ENCODE data around the gene SENP5.

SENP5 gene

DNA sequence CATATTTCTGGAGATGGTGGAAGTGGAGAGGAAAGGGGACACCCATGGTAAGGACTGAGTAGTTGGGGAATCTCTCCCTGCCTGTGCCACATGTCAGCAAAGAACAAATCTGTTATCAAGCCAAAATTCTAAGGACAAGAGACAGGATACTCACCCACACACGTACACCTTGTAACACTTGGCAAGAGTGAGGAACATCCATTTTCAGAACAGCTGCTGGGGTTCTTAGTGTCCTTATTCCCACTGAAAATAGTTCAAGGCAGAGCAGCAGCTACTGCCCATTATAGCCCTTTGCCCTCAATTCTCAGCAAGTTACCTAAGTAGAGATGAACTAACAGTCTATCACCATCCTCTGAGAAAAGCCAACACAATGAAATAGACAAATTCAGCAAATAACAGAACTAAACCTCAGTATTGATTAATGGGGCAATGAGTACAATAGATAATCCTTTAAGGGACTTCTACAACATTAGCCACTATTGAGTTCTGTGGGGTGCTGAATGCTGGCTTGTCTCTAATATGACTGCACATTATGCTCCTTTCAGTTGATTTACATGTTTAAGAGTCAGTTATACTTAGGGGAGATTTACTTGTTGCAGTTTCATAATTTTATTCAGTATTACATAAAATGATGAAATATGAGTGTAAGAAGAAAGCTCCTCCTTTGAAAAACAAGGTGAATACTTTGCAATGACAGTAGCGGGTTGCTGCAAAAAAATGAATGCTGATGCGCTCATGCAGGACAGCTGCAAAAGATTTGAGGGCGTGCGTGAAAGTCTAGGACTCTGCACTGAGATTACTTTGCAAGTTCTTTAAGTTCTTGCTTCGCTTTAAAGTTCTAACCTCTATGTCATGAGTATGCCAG lies 22.4 kb downstream of the SENP5 start:
- Histone ChIP-seq H3K27ac (ENCODE audit: low read length) (no peak overlapping the region), H3K27me3 (ENCODE audit: control insufficient read depth, insufficient read depth, low read length) (no peaks in the 10 kb centered on the region), H3K4me1 (ENCODE audit: control insufficient read depth, low read depth, low read length) (no peaks in the 10 kb centered on the region), H3K9ac (ENCODE audit: low read length) (no peak overlapping the region), H3K4me3 (ENCODE audit: low read length) (no peak overlapping the region), H3K36me3 (ENCODE audit: control insufficient read depth, low read depth, low read length) (peaks cover 18% of the 10 kb centered on the region), H3K9me3 (ENCODE audit: control insufficient read depth, low read depth, low read length) (no peaks in the 10 kb centered on the region)

DNA sequence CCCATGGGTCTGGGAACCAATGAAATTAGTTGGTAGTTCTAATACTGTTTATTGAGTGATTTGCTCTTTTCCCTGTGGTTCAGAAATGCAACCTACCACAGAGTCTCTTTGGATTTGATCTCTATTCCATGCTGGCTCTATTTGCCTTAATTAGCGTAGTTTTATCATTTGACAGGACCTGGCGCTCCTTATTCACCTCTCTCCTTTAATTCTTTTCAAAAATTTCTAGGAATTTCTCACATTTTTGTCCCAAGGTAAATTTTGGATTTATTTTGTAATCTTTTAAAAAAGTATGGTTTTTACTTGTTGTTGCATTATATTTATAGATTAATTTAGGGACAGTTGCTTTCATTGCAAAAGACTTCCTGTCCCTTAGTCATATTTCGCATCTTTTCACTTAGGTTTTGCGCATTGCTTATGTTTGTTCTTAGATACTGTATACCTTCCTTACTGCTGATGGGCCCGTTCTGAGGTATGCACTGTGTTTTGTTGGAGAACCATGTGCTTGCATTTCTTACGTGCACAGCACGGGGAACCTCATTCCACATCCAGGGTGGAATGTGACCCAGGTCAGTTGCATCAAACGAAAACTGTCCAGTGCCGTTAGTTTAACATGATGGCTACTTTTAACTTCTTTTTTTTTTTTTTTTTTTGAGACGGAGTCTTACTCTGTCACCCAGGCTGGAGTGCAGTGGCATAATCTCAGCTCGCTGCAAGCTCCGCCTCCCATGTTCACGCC lies 27.0 kb downstream of the SENP5 start:
- H3K27ac ChIP-seq (ENCODE audit: low read length), result no peak overlapping the region
- no peaks in the 10 kb centered on the region for H3K4me1 ChIP-seq (ENCODE audit: control insufficient read depth, low read depth, low read length)
- H3K4me3 ChIP-seq (ENCODE audit: low read length), result no peak overlapping the region
- H3K9ac ChIP-seq (ENCODE audit: low read length), result no peak overlapping the region
- peaks cover 4% of the 10 kb centered on the region for H3K9me3 ChIP-seq (ENCODE audit: control insufficient read depth, low read depth, low read length)
- H3K27me3 ChIP-seq (ENCODE audit: control insufficient read depth, insufficient read depth, low read length), result no peaks in the 10 kb centered on the region
- H3K36me3 ChIP-seq (ENCODE audit: control insufficient read depth, low read depth, low read length), result peaks cover 3% of the 10 kb centered on the region

DNA sequence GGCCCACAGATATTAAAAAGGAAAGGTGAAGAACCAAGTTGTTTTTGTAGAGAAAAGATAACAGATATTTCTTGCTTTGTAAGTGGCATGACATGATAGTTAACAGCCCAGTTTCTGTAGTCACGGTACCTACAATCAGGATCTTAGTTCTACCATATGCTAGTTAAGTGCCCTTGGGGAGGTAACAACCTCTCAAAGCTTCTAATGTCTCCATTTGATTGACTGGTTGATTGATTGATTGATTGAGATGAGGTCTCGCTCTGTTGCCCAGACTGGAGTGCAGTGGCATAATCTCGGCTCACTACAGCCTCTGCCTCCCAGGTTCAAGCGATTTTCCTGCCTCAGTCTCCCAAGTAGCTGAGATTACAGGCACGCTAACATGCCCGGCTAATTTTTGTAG lies 28.5 kb downstream of the SENP5 start:
- H3K27ac ChIP-seq (ENCODE audit: low read length), result no peak overlapping the region
- H3K4me3 ChIP-seq (ENCODE audit: low read length), result no peak overlapping the region
- H3K27me3 ChIP-seq (ENCODE audit: control insufficient read depth, insufficient read depth, low read length), result no peaks in the 10 kb centered on the region
- peaks cover 13% of the 10 kb centered on the region for H3K36me3 ChIP-seq (ENCODE audit: control insufficient read depth, low read depth, low read length)
- H3K4me1 ChIP-seq (ENCODE audit: control insufficient read depth, low read depth, low read length), result no peaks in the 10 kb centered on the region
- H3K9me3 ChIP-seq (ENCODE audit: control insufficient read depth, low read depth, low read length), result peaks cover 4% of the 10 kb centered on the region
- no peak overlapping the region for H3K9ac ChIP-seq (ENCODE audit: low read length)

DNA sequence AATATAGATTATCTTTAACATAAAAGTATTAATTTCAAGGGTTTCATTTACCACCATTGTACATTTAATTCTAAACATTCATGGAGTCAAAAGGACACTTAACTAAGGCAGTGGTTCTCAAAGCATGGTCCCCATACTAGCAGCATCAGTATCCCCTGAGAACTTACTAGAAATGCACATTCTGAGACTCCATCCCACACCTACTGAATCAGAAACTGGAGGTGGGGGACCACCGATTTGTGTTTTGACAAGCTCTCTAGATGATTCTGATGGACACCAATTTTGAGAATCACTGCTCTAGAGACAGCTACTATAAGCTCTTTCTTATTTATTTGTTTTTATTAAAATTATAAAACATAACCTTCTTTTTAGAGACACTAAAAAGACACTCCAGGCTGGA lies 34.0 kb downstream of the SENP5 start:
- H3K27ac ChIP-seq (ENCODE audit: low read length), result no peak overlapping the region
- H3K4me1 ChIP-seq (ENCODE audit: control insufficient read depth, low read depth, low read length), result no peaks in the 10 kb centered on the region
- H3K4me3 ChIP-seq (ENCODE audit: low read length), result no peak overlapping the region
- no peak overlapping the region for H3K9ac ChIP-seq (ENCODE audit: low read length)
- peaks cover 42% of the 10 kb centered on the region for H3K36me3 ChIP-seq (ENCODE audit: control insufficient read depth, low read depth, low read length)
- H3K27me3 ChIP-seq (ENCODE audit: control insufficient read depth, insufficient read depth, low read length), result no peaks in the 10 kb centered on the region
- H3K9me3 ChIP-seq (ENCODE audit: control insufficient read depth, low read depth, low read length), result peaks cover 4% of the 10 kb centered on the region

DNA sequence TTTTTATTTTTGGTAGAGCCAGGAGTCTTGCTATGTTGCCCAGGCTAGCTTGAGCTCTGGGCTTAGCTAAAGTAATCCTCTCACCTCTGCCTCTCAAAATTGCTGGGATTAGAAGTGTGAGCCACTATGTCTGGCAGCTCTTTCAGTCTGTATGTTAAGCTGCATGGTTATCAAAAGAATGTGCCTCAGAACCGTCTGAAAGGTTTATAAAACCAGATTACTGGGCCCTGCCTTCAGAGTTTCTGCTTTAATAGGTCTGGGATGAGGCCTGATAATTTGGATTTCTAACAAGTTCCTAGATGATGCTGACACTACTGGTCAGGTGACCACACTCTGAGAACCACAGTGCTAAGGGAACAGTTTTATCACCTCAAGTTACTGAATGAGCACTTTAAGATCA lies 34.6 kb downstream of the SENP5 start:
- Histone ChIP-seq H3K36me3 (ENCODE audit: control insufficient read depth, low read depth, low read length) (peaks cover 44% of the 10 kb centered on the region), H3K4me3 (ENCODE audit: low read length) (no peak overlapping the region), H3K27ac (ENCODE audit: low read length) (no peak overlapping the region), H3K9ac (ENCODE audit: low read length) (no peak overlapping the region), H3K27me3 (ENCODE audit: control insufficient read depth, insufficient read depth, low read length) (no peaks in the 10 kb centered on the region), H3K4me1 (ENCODE audit: control insufficient read depth, low read depth, low read length) (no peaks in the 10 kb centered on the region), H3K9me3 (ENCODE audit: control insufficient read depth, low read depth, low read length) (peaks cover 4% of the 10 kb centered on the region)

- H3K4me3 ChIP-seq (ENCODE audit: low read length), result no peak overlapping the region
- H3K9ac ChIP-seq (ENCODE audit: low read length), result no peak overlapping the region
- H3K9me3 ChIP-seq (ENCODE audit: control insufficient read depth, low read depth, low read length), result peaks cover under 1% of the 10 kb centered on the region
- H3K27me3 ChIP-seq (ENCODE audit: control insufficient read depth, insufficient read depth, low read length), result no peaks in the 10 kb centered on the region
- H3K4me1 ChIP-seq (ENCODE audit: control insufficient read depth, low read depth, low read length), result no peaks in the 10 kb centered on the region
- no peak overlapping the region for H3K27ac ChIP-seq (ENCODE audit: low read length)
- peaks cover 47% of the 10 kb centered on the region for H3K36me3 ChIP-seq (ENCODE audit: control insufficient read depth, low read depth, low read length)
These were observed 36.0 kb downstream of the SENP5 start for GRCh38 chr3:196903740-196904139.

- Histone ChIP-seq H3K4me3 (ENCODE audit: low read length) (no peak overlapping the region), H3K4me1 (ENCODE audit: control insufficient read depth, low read depth, low read length) (no peaks in the 10 kb centered on the region), H3K36me3 (ENCODE audit: control insufficient read depth, low read depth, low read length) (no peaks in the 10 kb centered on the region), H3K27me3 (ENCODE audit: control insufficient read depth, insufficient read depth, low read length) (no peaks in the 10 kb centered on the region), H3K27ac (ENCODE audit: low read length) (no peak overlapping the region), H3K9me3 (ENCODE audit: control insufficient read depth, low read depth, low read length) (no peaks in the 10 kb centered on the region), H3K9ac (ENCODE audit: low read length) (no peak overlapping the region)
These were observed 47.1 kb downstream of the SENP5 start for GRCh38 chr3:196914866-196915265.

DNA sequence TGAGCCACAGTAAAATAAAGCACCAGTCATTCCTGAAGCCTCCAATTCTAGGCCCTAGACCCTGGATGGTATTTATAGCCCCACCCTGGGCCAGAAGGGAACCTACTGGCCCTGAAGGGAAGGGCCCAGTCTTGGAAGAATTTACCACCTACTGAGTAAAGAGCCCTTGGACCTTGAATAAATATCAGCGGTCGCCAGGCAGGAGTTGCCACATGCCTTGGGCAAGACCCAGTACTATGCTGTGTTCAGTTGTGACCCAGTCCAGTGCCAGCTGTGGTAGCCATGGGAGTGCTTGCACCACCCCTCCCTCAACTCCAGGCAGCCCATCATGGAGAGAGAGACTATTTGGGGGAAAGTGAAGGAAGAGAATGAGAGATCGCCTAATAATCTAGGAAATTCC lies 47.7 kb downstream of the SENP5 start:
- Histone ChIP-seq H3K27ac (ENCODE audit: low read length) (no peak overlapping the region), H3K4me1 (ENCODE audit: control insufficient read depth, low read depth, low read length) (no peaks in the 10 kb centered on the region), H3K27me3 (ENCODE audit: control insufficient read depth, insufficient read depth, low read length) (no peaks in the 10 kb centered on the region), H3K4me3 (ENCODE audit: low read length) (no peak overlapping the region), H3K9ac (ENCODE audit: low read length) (no peak overlapping the region), H3K9me3 (ENCODE audit: control insufficient read depth, low read depth, low read length) (no peaks in the 10 kb centered on the region), H3K36me3 (ENCODE audit: control insufficient read depth, low read depth, low read length) (no peaks in the 10 kb centered on the region)

DNA sequence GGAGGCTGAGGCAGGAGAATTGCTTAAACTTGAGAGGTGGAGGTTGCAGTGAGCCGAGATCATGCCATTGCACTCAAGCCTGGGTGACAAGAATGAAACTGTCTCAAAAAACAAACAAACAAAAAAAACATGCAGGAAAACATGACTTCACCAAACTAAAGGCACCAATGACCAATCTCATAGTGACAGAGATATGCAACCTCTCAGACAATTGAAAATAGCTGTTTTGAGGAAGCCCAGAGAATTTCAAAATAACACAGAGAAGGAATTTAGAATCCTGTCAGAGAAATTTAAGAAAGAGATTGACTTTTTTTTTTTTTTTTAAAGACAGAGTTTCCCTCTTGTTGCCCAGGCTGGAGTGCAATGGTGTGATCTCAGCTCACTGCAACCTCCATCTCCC lies 48.5 kb downstream of the SENP5 start:
- H3K27me3 ChIP-seq (ENCODE audit: control insufficient read depth, insufficient read depth, low read length), result no peaks in the 10 kb centered on the region
- no peaks in the 10 kb centered on the region for H3K36me3 ChIP-seq (ENCODE audit: control insufficient read depth, low read depth, low read length)
- no peaks in the 10 kb centered on the region for H3K4me1 ChIP-seq (ENCODE audit: control insufficient read depth, low read depth, low read length)

GRCh38 chr3:196916995-196917394 lies 49.3 kb downstream of the SENP5 start:
- no peaks in the 10 kb centered on the region for H3K4me1 ChIP-seq (ENCODE audit: control insufficient read depth, low read depth, low read length)
- no peaks in the 10 kb centered on the region for H3K9me3 ChIP-seq (ENCODE audit: control insufficient read depth, low read depth, low read length)
- no peak overlapping the region for H3K9ac ChIP-seq (ENCODE audit: low read length)
- no peaks in the 10 kb centered on the region for H3K27me3 ChIP-seq (ENCODE audit: control insufficient read depth, insufficient read depth, low read length)
- H3K36me3 ChIP-seq (ENCODE audit: control insufficient read depth, low read depth, low read length), result no peaks in the 10 kb centered on the region
- no peak overlapping the region for H3K4me3 ChIP-seq (ENCODE audit: low read length)
- no peak overlapping the region for H3K27ac ChIP-seq (ENCODE audit: low read length)

More for the DNA sequence above, 48.5 kb downstream of the SENP5 start:
- Histone ChIP-seq H3K27ac (ENCODE audit: low read length) (no peak overlapping the region), H3K4me3 (ENCODE audit: low read length) (no peak overlapping the region), H3K9ac (ENCODE audit: low read length) (no peak overlapping the region), H3K9me3 (ENCODE audit: control insufficient read depth, low read depth, low read length) (no peaks in the 10 kb centered on the region)

DNA sequence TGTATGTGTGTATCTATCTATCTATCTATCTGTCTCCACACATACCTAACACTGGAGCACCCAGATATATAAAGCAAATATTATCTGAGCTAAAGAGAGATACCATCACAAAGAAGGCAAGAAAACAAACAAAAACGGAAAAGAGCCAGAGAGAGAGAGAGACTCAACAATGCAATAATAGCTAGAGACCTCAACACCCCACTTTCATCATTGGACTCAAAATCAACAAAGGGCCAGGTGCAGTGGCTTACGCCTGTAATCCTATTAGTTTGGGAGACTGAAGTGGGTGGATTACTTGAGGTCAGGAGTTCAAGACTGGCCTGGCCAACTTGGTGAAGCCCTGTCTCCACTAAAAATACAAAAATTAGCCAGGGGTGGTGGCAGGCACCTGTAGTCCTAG lies 51.2 kb downstream of the SENP5 start:
- Histone ChIP-seq H3K9ac (ENCODE audit: low read length) (no peak overlapping the region), H3K4me3 (ENCODE audit: low read length) (no peak overlapping the region), H3K4me1 (ENCODE audit: control insufficient read depth, low read depth, low read length) (no peaks in the 10 kb centered on the region), H3K27me3 (ENCODE audit: control insufficient read depth, insufficient read depth, low read length) (no peaks in the 10 kb centered on the region), H3K36me3 (ENCODE audit: control insufficient read depth, low read depth, low read length) (peaks cover 5% of the 10 kb centered on the region), H3K27ac (ENCODE audit: low read length) (no peak overlapping the region), H3K9me3 (ENCODE audit: control insufficient read depth, low read depth, low read length) (no peaks in the 10 kb centered on the region)

DNA sequence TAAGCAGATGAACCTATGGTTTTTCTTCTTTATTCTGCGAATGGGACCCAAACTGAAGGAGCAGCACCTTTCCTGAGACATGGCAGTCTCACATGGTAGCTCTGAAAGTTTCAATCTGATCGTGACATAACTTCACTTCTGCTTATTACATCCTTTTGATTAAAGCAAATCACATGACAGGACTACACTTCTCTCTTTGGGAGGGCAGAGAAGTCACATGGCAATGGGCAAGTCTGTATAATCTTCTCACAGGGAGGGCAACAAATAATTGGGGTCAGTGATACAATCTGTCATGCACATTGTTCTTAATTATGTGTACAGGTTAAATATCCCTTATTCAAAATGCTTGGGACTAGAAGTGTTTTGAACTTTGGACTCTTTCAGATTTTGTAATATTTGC lies 53.0 kb downstream of the SENP5 start:
- no peak overlapping the region for H3K4me3 ChIP-seq (ENCODE audit: low read length)
- no peaks in the 10 kb centered on the region for H3K4me1 ChIP-seq (ENCODE audit: control insufficient read depth, low read depth, low read length)
- H3K9me3 ChIP-seq (ENCODE audit: control insufficient read depth, low read depth, low read length), result no peaks in the 10 kb centered on the region
- H3K9ac ChIP-seq (ENCODE audit: low read length), result no peak overlapping the region
- H3K36me3 ChIP-seq (ENCODE audit: control insufficient read depth, low read depth, low read length), result peaks cover 5% of the 10 kb centered on the region
- H3K27ac ChIP-seq (ENCODE audit: low read length), result no peak overlapping the region
- H3K27me3 ChIP-seq (ENCODE audit: control insufficient read depth, insufficient read depth, low read length), result no peaks in the 10 kb centered on the region

Measured in iPS-18a (cell line).